Trophoblast cell (in vitro differentiated cells and primary cell): Measurements from ENCODE around the gene AQP5.

Experiments
- DNase-seq, 2 donors: peaks; one replicate each; pipeline ENCODE4 v3.0.0-alpha.2; 2016
- H2AFZ ChIP-seq: 2 replicates; pipeline ENCODE4 v1.6.1; 2013; ENCODE audit warnings: low read length, moderate library complexity, mild to moderate bottlenecking; ENCODE audit not compliant: insufficient read depth, poor library complexity
- H2AK5ac ChIP-seq: 2 replicates; pipeline ENCODE4 v1.6.1; 2013; ENCODE audit warnings: mild to moderate bottlenecking, low read length
- H2BK120ac ChIP-seq: 2 replicates; pipeline ENCODE4 v1.6.1; 2013; ENCODE audit warnings: low read length, mild to moderate bottlenecking, moderate library complexity; ENCODE audit not compliant: insufficient read depth, poor library complexity
- H2BK12ac ChIP-seq: 2 replicates; pipeline ENCODE4 v1.6.1; 2013; ENCODE audit warnings: mild to moderate bottlenecking, low read length, moderate library complexity
- H2BK5ac ChIP-seq: 2 replicates; pipeline ENCODE4 v1.6.1; 2013; ENCODE audit warnings: low read length, low read depth, moderate library complexity, mild to moderate bottlenecking; ENCODE audit not compliant: poor library complexity
- H3K14ac ChIP-seq: 2 replicates; pipeline ENCODE4 v1.6.1; 2013; ENCODE audit warnings: mild to moderate bottlenecking, low read length
- H3K18ac ChIP-seq: 2 replicates; pipeline ENCODE4 v1.6.1; 2013; ENCODE audit warnings: mild to moderate bottlenecking, low read length
- H3K23ac ChIP-seq: 2 replicates; pipeline ENCODE4 v1.6.1; 2013; ENCODE audit warnings: low read length
- H3K27ac ChIP-seq: 2 replicates; pipeline ENCODE4 v1.5.1; 2013; ENCODE audit warnings: low read depth, mild to moderate bottlenecking, inconsistent platforms, low read length, moderate library complexity
- H3K27me3 ChIP-seq: 2 replicates; pipeline ENCODE4 v1.6.1; 2013; ENCODE audit warnings: inconsistent platforms, mild to moderate bottlenecking, low read length, moderate library complexity; ENCODE audit not compliant: insufficient read depth
- H3K36me3 ChIP-seq, 2 experiments: 1 replicate in 1 of 2; 2 replicates in 1 of 2; pipeline ENCODE4 v1.6.1; 2013; ENCODE audit warnings: low read length in 2 of 2, mild to moderate bottlenecking in 2 of 2, moderate library complexity in 1 of 2; ENCODE audit not compliant: insufficient read depth in 2 of 2, control insufficient read depth in 1 of 2
- H3K4ac ChIP-seq: 2 replicates; pipeline ENCODE4 v1.6.1; 2013; ENCODE audit warnings: low read depth, mild to moderate bottlenecking, low read length, moderate library complexity
- H3K4me1 ChIP-seq, 2 experiments: 1 replicate in 1 of 2; 2 replicates in 1 of 2; pipeline ENCODE4 v1.6.1; 2013; ENCODE audit warnings: low read length in 2 of 2, mild to moderate bottlenecking in 2 of 2, moderate library complexity in 1 of 2; ENCODE audit not compliant: insufficient read depth in 2 of 2, control insufficient read depth in 1 of 2
- H3K4me2 ChIP-seq: 2 replicates; pipeline ENCODE4 v1.6.1; 2013; ENCODE audit warnings: inconsistent platforms, mild to moderate bottlenecking, low read length, moderate library complexity
- H3K4me3 ChIP-seq: 2 replicates; pipeline ENCODE4 v1.5.1; 2013; ENCODE audit warnings: mild to moderate bottlenecking, low read depth, low read length, inconsistent platforms
- H3K79me1 ChIP-seq: one replicate; pipeline ENCODE4 v1.6.1; 2013; ENCODE audit warnings: low read length
- H3K79me2 ChIP-seq: 2 replicates; pipeline ENCODE4 v1.6.1; 2013; ENCODE audit warnings: low read length, mild to moderate bottlenecking; ENCODE audit not compliant: control insufficient read depth, insufficient read depth, poor library complexity
- H3K9ac ChIP-seq: 2 replicates; pipeline ENCODE4 v1.6.1; 2013; ENCODE audit warnings: mild to moderate bottlenecking, low read length
- H3K9me3 ChIP-seq: 2 replicates; pipeline ENCODE4 v1.6.1; 2013; ENCODE audit warnings: low read depth, mild to moderate bottlenecking, control low read depth, inconsistent platforms, low read length; ENCODE audit not compliant: insufficient read depth
- H4K12ac ChIP-seq: 2 replicates; pipeline ENCODE4 v1.6.1; 2013; ENCODE audit warnings: low read depth, mild to moderate bottlenecking, low read length, moderate library complexity
- H4K8ac ChIP-seq: 2 replicates; pipeline ENCODE4 v1.6.1; 2013; ENCODE audit warnings: low read depth, mild to moderate bottlenecking, low read length, moderate library complexity
- H4K91ac ChIP-seq: one replicate; pipeline ENCODE4 v1.6.1; 2013; ENCODE audit warnings: low read depth, mild to moderate bottlenecking, low read length, moderate library complexity
- WGBS: extraction: QIAGEN DNeasy Blood & Tissue Kit; methylation state at CpG from one replicate; pipeline ENCODE4 v1.1.7; 2013; ENCODE audit warnings: missing lambda C conversion rate; ENCODE audit not compliant: insufficient read length, insufficient coverage; ENCODE audit errors: extremely low coverage; 5-methylcytosine and 5-hydroxymethylcytosine counted together

Gene AQP5

GRCh38 chr12:49967777-49968250 is 6.1 kb downstream of the AQP5 start:
- WGBS, result no CpG with 5 or more reads among the region's 15 CpGs
- Histone ChIP-seq H3K27me3 (peaks cover 14% of the 10 kb centered on the region), H2AK5ac (no peak overlapping the region), H3K23ac (no peak overlapping the region), H2BK5ac (no peak overlapping the region), H2BK12ac (no peak overlapping the region), H3K27ac (no peak overlapping the region), H3K9ac (no peak overlapping the region), H3K79me1 (no peaks in the 10 kb centered on the region), H3K14ac (no peak overlapping the region), H3K79me2 (no peaks in the 10 kb centered on the region), H3K4me2 (peak overlapping the region; percentile 53), H3K4ac (no peak overlapping the region), H3K18ac (no peak overlapping the region), H3K4me3 (no peak overlapping the region), H3K9me3 (peaks cover 4% of the 10 kb centered on the region), H3K4me1 (peaks cover 3 to 7% of the 10 kb centered on the region in 2 experiments), H4K12ac (no peak overlapping the region), H2AFZ (no peak overlapping the region), H2BK120ac (no peak overlapping the region), H3K36me3 (no peaks in the 10 kb centered on the region), H4K91ac (no peak overlapping the region), H4K8ac (no peak overlapping the region)
- DNase-seq, result no peak

- Histone ChIP-seq H3K4me1 (peaks cover 3 to 7% of the 10 kb centered on the region in 2 experiments), H3K9ac (no peak overlapping the region), H2AFZ (no peak overlapping the region), H4K12ac (no peak overlapping the region), H3K79me2 (no peaks in the 10 kb centered on the region), H3K4me3 (no peak overlapping the region), H2BK120ac (no peak overlapping the region), H3K23ac (no peak overlapping the region), H3K27me3 (peaks cover 9% of the 10 kb centered on the region), H4K8ac (no peak overlapping the region), H4K91ac (no peak overlapping the region), H3K27ac (no peak overlapping the region), H3K18ac (no peak overlapping the region), H3K4ac (no peak overlapping the region), H3K9me3 (peaks cover 4% of the 10 kb centered on the region), H3K14ac (no peak overlapping the region), H2BK12ac (no peak overlapping the region), H3K79me1 (no peaks in the 10 kb centered on the region), H2BK5ac (no peak overlapping the region), H3K4me2 (no peak overlapping the region), H2AK5ac (no peak overlapping the region), H3K36me3 (no peaks in the 10 kb centered on the region)
- WGBS, result no CpG with 5 or more reads among the region's 6 CpGs
- DNase-seq, result no peak
Observed at GRCh38 chr12:49968471-49968870, 6.8 kb downstream of the AQP5 start.

GRCh38 chr12:49969027-49969426 is 7.4 kb downstream of the AQP5 start:
- no peaks in the 10 kb centered on the region for H3K79me1 ChIP-seq
- DNase-seq, result no peak
- H2BK5ac ChIP-seq, result no peak overlapping the region
- no peak overlapping the region for H2BK120ac ChIP-seq
- peaks cover 4% of the 10 kb centered on the region for H3K27me3 ChIP-seq
- no peak overlapping the region for H3K23ac ChIP-seq
- WGBS, result no CpG with 5 or more reads among the region's 5 CpGs
- no peak overlapping the region for H3K4me2 ChIP-seq
- no peak overlapping the region for H2AFZ ChIP-seq
- no peak overlapping the region for H3K14ac ChIP-seq
- H2BK12ac ChIP-seq, result no peak overlapping the region
- H3K4me3 ChIP-seq, result no peak overlapping the region
- peaks cover 3 to 7% of the 10 kb centered on the region in 2 experiments for H3K4me1 ChIP-seq
- H4K12ac ChIP-seq, result no peak overlapping the region
- H3K9me3 ChIP-seq, result peaks cover 4% of the 10 kb centered on the region
- no peak overlapping the region for H3K18ac ChIP-seq
- H4K91ac ChIP-seq, result no peak overlapping the region
- no peak overlapping the region for H4K8ac ChIP-seq
- H3K4ac ChIP-seq, result no peak overlapping the region
- H2AK5ac ChIP-seq, result no peak overlapping the region
- H3K36me3 ChIP-seq, result no peaks in the 10 kb centered on the region
- no peak overlapping the region for H3K9ac ChIP-seq
- no peak overlapping the region for H3K27ac ChIP-seq
- no peaks in the 10 kb centered on the region for H3K79me2 ChIP-seq

GRCh38 chr12:49969651-49970429 is 8.2 kb downstream of the AQP5 start:
- no peak overlapping the region for H3K23ac ChIP-seq
- H2BK12ac ChIP-seq, result no peak overlapping the region
- no peak overlapping the region for H3K18ac ChIP-seq
- no peak overlapping the region for H4K8ac ChIP-seq
- H3K14ac ChIP-seq, result no peak overlapping the region
- no peak overlapping the region for H3K27ac ChIP-seq
- DNase-seq, result no peak
- H3K36me3 ChIP-seq, result no peaks in the 10 kb centered on the region
- H3K9ac ChIP-seq, result no peak overlapping the region
- H2BK5ac ChIP-seq, result no peak overlapping the region
- no peak overlapping the region for H2AK5ac ChIP-seq
- H3K4me1 ChIP-seq, result peaks cover 3 to 7% of the 10 kb centered on the region in 2 experiments
- no peak overlapping the region for H4K91ac ChIP-seq
- H3K4me2 ChIP-seq, result no peak overlapping the region
- H3K27me3 ChIP-seq, result no peaks in the 10 kb centered on the region
- H4K12ac ChIP-seq, result no peak overlapping the region
- WGBS, result no CpG with 5 or more reads among the region's 12 CpGs
- H3K9me3 ChIP-seq, result peaks cover 4% of the 10 kb centered on the region
- H3K79me2 ChIP-seq, result no peaks in the 10 kb centered on the region
- no peak overlapping the region for H2AFZ ChIP-seq
- no peak overlapping the region for H2BK120ac ChIP-seq
- no peak overlapping the region for H3K4me3 ChIP-seq
- H3K4ac ChIP-seq, result no peak overlapping the region
- H3K79me1 ChIP-seq, result no peaks in the 10 kb centered on the region
